OCI-LY1 (cell line): ENCODE results near the gene STBD1.

ENCODE experiments used
- H2AFZ ChIP-seq: fragments of 200-600 bp; sonication (generic), shearing (Covaris generic); 2 replicates; pipeline ENCODE4 v1.6.0; 2014; ENCODE audit warnings: antibody characterized with exemption, mild to moderate bottlenecking, low read length
- H3F3A ChIP-seq: fragments of 200-600 bp; sonication (generic), shearing (Covaris generic); 2 replicates; pipeline ENCODE4 v1.6.0; 2014; ENCODE audit warnings: mild to moderate bottlenecking, antibody characterized with exemption, low read length, moderate library complexity; ENCODE audit not compliant: insufficient read depth
- H3K27ac ChIP-seq: fragments of 200-600 bp; sonication (generic); 2 replicates; pipeline ENCODE4 v1.5.1; 2014; ENCODE audit warnings: low read length, mixed run types, mild to moderate bottlenecking, low read depth; ENCODE audit not compliant: poor library complexity, severe bottlenecking
- H3K27me3 ChIP-seq: fragments of 200-600 bp; sonication (generic); 2 replicates; pipeline ENCODE4 v1.6.0; 2014; ENCODE audit warnings: antibody characterized with exemption, mild to moderate bottlenecking, low read length, moderate library complexity; ENCODE audit not compliant: insufficient read depth
- H3K36me3 ChIP-seq: fragments of 200-600 bp; sonication (generic); 2 replicates; pipeline ENCODE4 v1.6.1; 2014; ENCODE audit warnings: mild to moderate bottlenecking, antibody characterized with exemption, low read length, moderate library complexity, mixed read lengths; ENCODE audit not compliant: insufficient read depth
- H3K4me1 ChIP-seq: fragments of 200-600 bp; sonication (generic); 2 replicates; pipeline ENCODE4 v1.5.1; 2014; ENCODE audit warnings: mild to moderate bottlenecking, low read length, moderate library complexity; ENCODE audit not compliant: insufficient read depth, severe bottlenecking
- H3K4me2 ChIP-seq: fragments of 200-600 bp; sonication (generic), shearing (Covaris generic); 2 replicates; pipeline ENCODE4 v1.6.1; 2014; ENCODE audit warnings: low read length
- H3K4me3 ChIP-seq: fragments of 200-600 bp; sonication (generic); 2 replicates; pipeline ENCODE4 v1.5.1; 2014; ENCODE audit warnings: low read length, low read depth, mild to moderate bottlenecking, mixed read lengths; ENCODE audit not compliant: poor library complexity, severe bottlenecking
- H3K79me2 ChIP-seq: fragments of 200-600 bp; shearing (Covaris generic); 2 replicates; pipeline ENCODE4 v1.6.1; 2016; ENCODE audit warnings: mixed run types, low read length, mixed read lengths; ENCODE audit not compliant: insufficient read depth
- H3K9ac ChIP-seq: fragments of 200-600 bp; sonication (generic), shearing (Covaris generic); 2 replicates; pipeline ENCODE4 v1.6.1; 2014; ENCODE audit warnings: mild to moderate bottlenecking, low read length, mixed read lengths
- H3K9me2 ChIP-seq: fragments of 200-600 bp; sonication (generic), shearing (Covaris generic); 2 replicates; pipeline ENCODE4 v1.6.1; 2014; ENCODE audit warnings: low read depth, mild to moderate bottlenecking, low read length, mixed read lengths
- H3K9me3 ChIP-seq: fragments of 200-600 bp; shearing (Covaris generic); 2 replicates; pipeline ENCODE4 v1.6.1; 2014; ENCODE audit warnings: low read length, mixed read lengths
- H4K20me1 ChIP-seq: fragments of 200-600 bp; sonication (generic), shearing (Covaris generic); 2 replicates; pipeline ENCODE4 v1.6.0; 2016; ENCODE audit warnings: mild to moderate bottlenecking, low read length; ENCODE audit not compliant: insufficient read depth
- EZH2 ChIP-seq: fragments of 200-600 bp; sonication (generic), shearing (Covaris generic); IDR thresholded peaks from 2 replicates; pipeline ENCODE4 v1.8.0; 2017; ENCODE audit warnings: borderline replicate concordance, mixed run types, mild to moderate bottlenecking, antibody characterized with exemption, low read length, moderate library complexity, mixed read lengths
- TF ChIP-seq, protein P1 (sequence below): fragments of 200-600 bp; sonication (generic), shearing (Covaris generic); IDR thresholded peaks from 2 replicates; pipeline ENCODE4 v1.5.1; 2017; ENCODE audit warnings: mild to moderate bottlenecking, antibody characterized with exemption, low read length, moderate library complexity, mixed read lengths

STBD1 gene

DNA sequence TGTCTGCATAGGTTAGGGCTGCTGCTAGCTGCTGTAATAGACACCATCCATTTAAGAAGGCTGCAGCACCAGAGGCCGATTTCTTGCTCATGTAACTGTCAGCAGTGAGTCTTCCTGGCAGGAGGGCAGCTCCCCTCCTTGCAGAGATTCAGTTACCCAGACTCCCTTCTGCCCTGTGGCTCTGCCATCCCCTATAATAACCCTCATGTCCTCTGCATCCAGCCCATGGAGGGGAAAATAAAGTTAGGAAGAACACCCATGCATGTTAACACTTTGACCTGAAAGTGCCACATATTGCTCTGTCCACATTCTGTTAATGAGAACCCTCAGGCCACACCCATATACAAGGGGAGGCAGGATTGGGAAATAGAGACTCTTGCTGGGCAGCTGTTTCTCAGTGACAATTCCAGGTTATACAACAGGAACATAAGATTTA lies 5.4 kb downstream of the STBD1 start:
- no peaks in the 10 kb centered on the region for H3F3A ChIP-seq
- no peaks in the 10 kb centered on the region for H3K27me3 ChIP-seq
- H2AFZ ChIP-seq = no peak overlapping the region
- H4K20me1 ChIP-seq = no peaks in the 10 kb centered on the region
- H3K79me2 ChIP-seq = no peaks in the 10 kb centered on the region
- H3K9me2 ChIP-seq = no peaks in the 10 kb centered on the region
- no peak overlapping the region for H3K4me2 ChIP-seq
- no peaks in the 10 kb centered on the region for H3K36me3 ChIP-seq
- no peak for TF ChIP-seq EZH2
- TF ChIP-seq, protein P1, sequence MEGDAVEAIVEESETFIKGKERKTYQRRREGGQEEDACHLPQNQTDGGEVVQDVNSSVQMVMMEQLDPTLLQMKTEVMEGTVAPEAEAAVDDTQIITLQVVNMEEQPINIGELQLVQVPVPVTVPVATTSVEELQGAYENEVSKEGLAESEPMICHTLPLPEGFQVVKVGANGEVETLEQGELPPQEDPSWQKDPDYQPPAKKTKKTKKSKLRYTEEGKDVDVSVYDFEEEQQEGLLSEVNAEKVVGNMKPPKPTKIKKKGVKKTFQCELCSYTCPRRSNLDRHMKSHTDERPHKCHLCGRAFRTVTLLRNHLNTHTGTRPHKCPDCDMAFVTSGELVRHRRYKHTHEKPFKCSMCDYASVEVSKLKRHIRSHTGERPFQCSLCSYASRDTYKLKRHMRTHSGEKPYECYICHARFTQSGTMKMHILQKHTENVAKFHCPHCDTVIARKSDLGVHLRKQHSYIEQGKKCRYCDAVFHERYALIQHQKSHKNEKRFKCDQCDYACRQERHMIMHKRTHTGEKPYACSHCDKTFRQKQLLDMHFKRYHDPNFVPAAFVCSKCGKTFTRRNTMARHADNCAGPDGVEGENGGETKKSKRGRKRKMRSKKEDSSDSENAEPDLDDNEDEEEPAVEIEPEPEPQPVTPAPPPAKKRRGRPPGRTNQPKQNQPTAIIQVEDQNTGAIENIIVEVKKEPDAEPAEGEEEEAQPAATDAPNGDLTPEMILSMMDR = no peak
- H3K4me1 ChIP-seq = no peaks in the 10 kb centered on the region
- no peak overlapping the region for H3K4me3 ChIP-seq
- H3K9ac ChIP-seq = no peak overlapping the region
- H3K27ac ChIP-seq = no peak overlapping the region
- no peaks in the 10 kb centered on the region for H3K9me3 ChIP-seq

DNA sequence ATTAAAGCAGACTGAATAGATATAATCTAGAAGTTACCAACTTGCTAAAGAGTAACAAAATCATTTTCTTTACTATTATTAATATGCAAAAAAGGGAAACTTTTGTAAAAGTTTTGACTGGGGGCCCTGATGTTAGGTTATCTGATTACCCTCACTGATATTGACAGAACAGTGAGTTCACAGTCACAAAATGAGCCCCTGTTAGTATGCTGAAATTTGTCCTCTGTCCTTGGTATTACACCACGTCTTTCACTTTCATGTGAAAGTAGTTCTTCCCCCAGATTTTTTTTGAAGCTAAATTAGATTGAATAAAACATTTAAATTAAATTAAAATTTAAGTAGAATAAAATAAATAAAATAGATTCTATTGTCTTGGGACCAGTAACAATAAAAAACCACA lies 5.9 kb downstream of the STBD1 start:
- Histone ChIP-seq H3K4me3 (no peak overlapping the region), H2AFZ (no peak overlapping the region), H3K4me1 (no peaks in the 10 kb centered on the region), H3K9ac (no peak overlapping the region), H4K20me1 (no peaks in the 10 kb centered on the region), H3K79me2 (no peaks in the 10 kb centered on the region), H3K9me3 (no peaks in the 10 kb centered on the region), H3K27ac (no peak overlapping the region), H3K36me3 (no peaks in the 10 kb centered on the region), H3K4me2 (no peak overlapping the region), H3K27me3 (no peaks in the 10 kb centered on the region), H3K9me2 (no peaks in the 10 kb centered on the region), H3F3A (no peaks in the 10 kb centered on the region)
- no peak for TF ChIP-seq EZH2
- TF ChIP-seq, protein P1 = no peak

DNA sequence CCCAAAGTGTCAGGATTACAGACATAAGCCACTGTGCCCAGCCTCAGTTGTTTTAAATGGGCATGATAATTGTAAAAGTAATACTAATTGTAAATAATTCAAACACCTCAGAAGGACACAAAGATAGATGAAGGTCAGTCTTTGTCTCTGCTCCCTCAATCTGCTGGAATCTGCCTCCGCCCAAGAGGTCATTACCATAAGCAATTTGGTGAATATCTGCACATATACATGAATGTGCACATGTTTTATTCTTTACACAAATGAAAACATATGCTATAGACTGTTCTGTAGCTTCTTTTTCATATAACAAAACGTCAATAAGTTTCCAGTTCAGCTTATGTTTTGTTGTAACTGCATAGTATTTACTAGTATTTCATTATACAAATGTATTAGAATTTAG lies 7.0 kb downstream of the STBD1 start:
- Histone ChIP-seq H3K9me2 (no peaks in the 10 kb centered on the region), H3K27ac (no peak overlapping the region), H2AFZ (no peak overlapping the region), H3K4me1 (no peaks in the 10 kb centered on the region), H3K27me3 (no peaks in the 10 kb centered on the region), H3K4me2 (no peak overlapping the region), H4K20me1 (no peaks in the 10 kb centered on the region), H3K9me3 (no peaks in the 10 kb centered on the region), H3F3A (no peaks in the 10 kb centered on the region), H3K36me3 (no peaks in the 10 kb centered on the region), H3K4me3 (no peak overlapping the region), H3K9ac (no peak overlapping the region), H3K79me2 (no peaks in the 10 kb centered on the region)
- TF ChIP-seq EZH2 = no peak
- TF ChIP-seq, protein P1 = no peak
